Kidney (tissue), 14 donors: Measurements from ENCODE around the gene OR2D2. TPM values are rescaled to one million over a fixed set of nuclear protein-coding genes. Genes with fewer than 3 reads are reported as not detected.

ENCODE experiments used
- DNase-seq, 5 donors: peaks; one replicate each; pipeline ENCODE4 v3.0.0-alpha.2; 2013 to 2020
- FAIRE-seq: peaks from 2 replicates; lab custom pipeline; 2012; peaks lifted over from hg19 to GRCh38; lab: Jason Lieb, UNC
- H3K27ac ChIP-seq, 2 donors: one replicate each; pipeline ENCODE4 v1.7.0; 2013; ENCODE audit warnings: low read depth in 2 of 2, low read length in 2 of 2, inconsistent platforms in 1 of 2
- H3K27me3 ChIP-seq: one replicate; pipeline ENCODE4 v1.7.1; 2013; ENCODE audit warnings: low read length, inconsistent platforms; ENCODE audit not compliant: control insufficient read depth, insufficient read depth
- H3K36me3 ChIP-seq, 3 donors: one replicate each; pipeline versions ENCODE4 v1.7.0 to v1.7.1; 2013; ENCODE audit warnings: low read length in 3 of 3, control low read depth in 1 of 3, inconsistent platforms in 1 of 3; ENCODE audit not compliant: insufficient read depth in 3 of 3, control insufficient read depth in 2 of 3
- H3K4me1 ChIP-seq, 3 donors: one replicate each; pipeline versions ENCODE4 v1.7.0 to v1.7.1; 2013; ENCODE audit warnings: low read length in 3 of 3, inconsistent platforms in 1 of 3, low read depth in 1 of 3; ENCODE audit not compliant: control insufficient read depth in 2 of 3, insufficient read depth in 2 of 3
- H3K4me3 ChIP-seq, 3 donors: one replicate each; pipeline versions ENCODE4 v1.7.0 to v1.8.1; 2013; ENCODE audit warnings: low read length in 3 of 3, control low read depth in 1 of 3, inconsistent platforms in 1 of 3
- H3K9ac ChIP-seq, 3 donors: one replicate each; pipeline versions ENCODE4 v1.7.0 to v1.7.1; 2013; ENCODE audit warnings: low read length in 3 of 3, control low read depth in 1 of 3, inconsistent platforms in 1 of 3
- H3K9me3 ChIP-seq, 3 donors: one replicate each; pipeline versions ENCODE4 v1.7.0 to v1.7.1; 2013; ENCODE audit warnings: low read length in 3 of 3, control low read depth in 1 of 3, inconsistent platforms in 1 of 3; ENCODE audit not compliant: control insufficient read depth in 2 of 3, insufficient read depth in 1 of 3
- CTCF ChIP-seq: IDR thresholded peaks from 3 replicates; pipeline ENCODE4 v1.5.1; 2012; ENCODE audit warnings: mild to moderate bottlenecking, moderate library complexity, borderline replicate concordance; ENCODE audit not compliant: insufficient read depth; ENCODE audit errors: extremely low read depth
- intact Hi-C: fragments of 100-400 bp; cut with DNase I; formaldehyde crosslinking; loops from one replicate; pipeline ENCODE4 v1.11.1; 2022
- polyA plus RNA-seq: library from polyadenylated mRNA; stranded (reverse); fragments of 350-450 nt; fragmentation: Illumina TruSeq; extraction: RNeasy Lipid Tissue Mini Kit (QIAGEN cat#74804); gene quantifications from one replicate; pipeline ENCODE4 v1.2.3, GENCODE V29; 2014; ENCODE audit warnings: low read depth, low replicate concordance; ENCODE audit not compliant: insufficient read depth
- total RNA-seq: library from RNA; stranded (reverse); fragmentation: NEBNext Ultra II Directional; extraction: Animal tissue kit (Norgen Biotek cat#: 25700); gene quantifications from one replicate; pipeline ENCODE4 v1.2.1, GENCODE V29; 2021
- donor health status: control.
- donor health status: control.
- donor health status: control.
- donor health status: control.
- donor health status: control.
- donor health status: DM: yes; HTN: yes; CAD: no.
- donor health status: Normal renal cell carcinoma (clear cell type).

The OR2D2 gene
- total and polyA plus RNA-seq, 2 donors from 2014 or later, result 0.60 TPM; not detected in 1

- Histone ChIP-seq H3K9me3 (no peaks in the 10 kb centered on the region), H3K4me3 (no peak overlapping the region), H3K4me1 (peaks cover 0 to 4% (median 4%) of the 10 kb centered on the region in 3 donors), H3K9ac (no peak overlapping the region), H3K27me3 (no peaks in the 10 kb centered on the region), H3K36me3 (no peaks in the 10 kb centered on the region), H3K27ac (no peak overlapping the region)
- no peak for TF ChIP-seq CTCF
- DNase-seq (no peak), FAIRE-seq (no peak)
- intact Hi-C loops, result no loop called here
These were observed 38.9 kb upstream of the OR2D2 start for GRCh38 chr11:6931146-6931713.

DNA sequence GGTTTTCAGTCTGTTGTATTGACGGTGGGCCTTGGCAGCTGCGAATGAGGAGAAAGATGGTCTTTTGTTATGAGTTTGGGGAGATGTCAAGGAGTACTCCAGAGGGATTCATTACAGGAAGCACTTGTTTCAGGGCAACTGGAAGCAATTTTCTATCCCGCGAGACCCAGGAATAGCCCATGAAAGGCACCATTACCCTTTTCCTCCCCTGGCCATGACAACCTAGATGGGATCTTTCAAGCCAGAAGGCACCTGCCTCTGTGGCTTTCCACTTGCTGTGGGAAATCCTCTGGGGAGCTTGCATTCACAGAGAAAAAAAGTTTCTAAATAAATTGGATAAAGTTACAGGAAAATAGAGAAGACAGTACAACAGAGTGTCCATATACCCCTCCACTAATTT, 36.6 kb upstream of the OR2D2 start:
- no peak for TF ChIP-seq CTCF
- intact Hi-C loops, result no loop called here
- Histone ChIP-seq H3K4me1 (peaks cover 0 to 7% (median 4%) of the 10 kb centered on the region in 3 donors), H3K9ac (no peak overlapping the region), H3K27me3 (no peaks in the 10 kb centered on the region), H3K36me3 (no peaks in the 10 kb centered on the region), H3K9me3 (no peaks in the 10 kb centered on the region), H3K27ac (no peak overlapping the region), H3K4me3 (no peak overlapping the region)
- DNase-seq, result no peak
- FAIRE-seq, result no peak

- FAIRE-seq, result no peak
- intact Hi-C loops, result no loop called here
- Histone ChIP-seq H3K4me1 (peaks cover 0 to 7% (median 4%) of the 10 kb centered on the region in 3 donors), H3K9ac (peak overlapping the region; percentile 48 to 74 (median 53)), H3K4me3 (peak overlapping the region; percentile 74 to 89 (median 89)), H3K27me3 (no peaks in the 10 kb centered on the region), H3K27ac (peak overlapping the region in 1 of 2 donors; percentile 23), H3K9me3 (no peaks in the 10 kb centered on the region), H3K36me3 (no peaks in the 10 kb centered on the region)
- no peak for TF ChIP-seq CTCF
- peak in 2 of 5 donors; percentile 8 to 14 for DNase-seq
These were observed 34.8 kb upstream of the OR2D2 start for GRCh38 chr11:6927030-6927617.
